ENCODE data around the gene XNDC1N.

GRCh38 chr11:71951741-71952310, 23.4 kb upstream of the XNDC1N start:
- TF ChIP-seq EZH2 (IDR thresholded peaks at IDR 0.05; ENCODE audit: borderline replicate concordance, low read depth, low read length, poor library complexity, severe bottlenecking) (no peak), CTCF (conservative IDR thresholded peaks at IDR 0.05; ENCODE audit: low read depth, low read length) (no peak)

All from A673 (cell line).